Stimulated activated CD4-positive, alpha-beta T cell treated with anti-CD3 and anti-CD28 coated beads, Interleukin-15, amount 100 ng/mL, for 24 hours (primary cell): ENCODE data around the gene GRM7.

Source experiments
- DNase-seq: peaks from one replicate; pipeline ENCODE4 v3.0.0-alpha.2; 2020

GRM7 gene

DNA sequence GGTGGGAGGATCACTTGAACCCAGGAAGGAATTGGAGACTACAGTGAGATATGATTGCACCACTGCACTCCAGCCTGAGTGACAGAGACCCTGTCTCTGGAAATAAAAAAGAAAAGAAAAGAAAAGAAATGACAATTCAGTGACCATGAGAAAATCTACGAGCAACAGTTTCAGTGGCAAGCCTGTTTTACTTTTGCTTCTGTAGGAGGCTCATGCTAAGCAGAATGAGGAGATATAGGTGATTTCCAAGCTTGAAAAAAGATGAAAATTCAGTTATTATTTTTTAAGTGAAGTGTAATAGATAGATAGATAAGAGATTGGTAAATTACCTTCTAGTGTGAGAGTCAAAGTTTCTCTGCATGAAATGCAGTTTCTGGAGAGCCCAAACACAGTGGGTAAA is 651.1 kb downstream of the GRM7 start:
- no peak for DNase-seq

DNA sequence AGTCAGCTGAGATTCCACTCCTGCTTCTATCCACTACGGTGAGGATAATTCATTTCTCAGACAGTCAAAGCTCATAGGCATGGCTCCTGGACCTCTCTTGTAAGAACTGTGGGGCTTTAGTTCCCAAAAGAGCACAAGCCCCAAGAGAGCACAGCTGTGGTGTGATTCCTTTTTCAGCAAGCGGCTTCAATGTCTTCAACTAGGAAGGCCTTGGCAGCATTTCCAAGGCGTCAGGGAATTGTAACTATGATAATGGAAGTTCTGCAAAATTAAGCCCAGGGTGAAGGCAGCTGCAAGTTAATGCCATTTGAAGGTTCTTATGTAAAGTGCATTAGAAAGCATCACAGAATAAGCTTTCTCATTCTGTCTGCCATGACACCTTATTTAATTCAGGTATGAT is 657.1 kb downstream of the GRM7 start:
- no peak for DNase-seq

DNA sequence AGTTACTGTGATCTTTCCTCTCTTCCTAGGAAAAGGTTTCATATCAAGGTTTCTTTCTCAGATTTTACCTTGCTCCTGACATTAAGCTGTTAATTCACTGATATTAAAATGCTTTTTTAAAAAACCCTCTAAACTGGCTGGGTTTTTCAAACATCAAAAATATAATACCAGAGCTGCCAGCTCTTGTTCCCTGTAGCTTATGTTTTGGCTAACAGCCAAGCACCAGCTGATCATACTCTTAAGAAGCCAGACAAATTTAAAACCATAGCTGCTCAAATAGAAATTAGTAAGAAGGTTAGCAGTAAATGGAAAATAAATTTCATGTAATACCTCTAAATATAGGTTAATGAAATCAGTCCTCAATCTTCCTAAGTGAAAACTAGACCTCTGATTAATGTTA is 657.5 kb downstream of the GRM7 start:
- DNase-seq = no peak

DNA sequence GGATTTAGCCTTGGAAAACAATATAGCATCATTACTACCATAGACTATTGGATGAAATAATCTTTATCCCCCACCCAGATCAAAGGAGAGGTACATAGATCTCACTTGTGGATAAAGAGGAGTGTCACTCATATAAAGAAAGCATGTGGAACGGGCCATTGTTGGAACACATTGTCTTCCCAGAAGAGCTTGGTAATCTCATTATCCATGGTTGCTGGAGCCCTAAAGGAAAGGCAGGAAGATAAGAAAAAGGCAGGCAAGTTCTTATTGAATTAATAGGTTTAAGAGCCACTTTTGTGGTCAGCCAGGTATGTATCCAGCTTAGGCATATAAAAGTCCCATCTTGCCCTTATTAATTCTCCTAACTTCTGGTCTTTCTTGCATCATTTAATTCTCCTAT is 659.1 kb downstream of the GRM7 start:
- no peak for DNase-seq

DNA sequence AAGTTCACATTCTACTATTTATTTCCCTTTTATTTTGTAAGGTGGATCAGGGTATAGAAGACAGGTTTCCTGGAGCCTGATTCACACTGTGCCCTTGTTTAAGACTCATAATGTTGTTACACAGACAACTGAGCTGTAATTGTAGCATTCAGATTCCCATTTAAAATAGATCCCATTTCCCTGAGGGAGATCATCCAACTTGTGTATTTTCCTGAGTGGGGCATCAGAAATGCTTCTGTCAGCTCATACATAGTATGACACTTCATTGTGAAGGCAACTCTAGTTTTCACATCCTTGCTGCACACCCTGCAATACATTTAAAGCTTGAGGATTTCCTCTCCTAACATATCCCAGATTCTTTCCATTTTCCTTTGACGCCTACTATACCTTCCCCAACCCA is 659.7 kb downstream of the GRM7 start:
- no peak for DNase-seq

DNA sequence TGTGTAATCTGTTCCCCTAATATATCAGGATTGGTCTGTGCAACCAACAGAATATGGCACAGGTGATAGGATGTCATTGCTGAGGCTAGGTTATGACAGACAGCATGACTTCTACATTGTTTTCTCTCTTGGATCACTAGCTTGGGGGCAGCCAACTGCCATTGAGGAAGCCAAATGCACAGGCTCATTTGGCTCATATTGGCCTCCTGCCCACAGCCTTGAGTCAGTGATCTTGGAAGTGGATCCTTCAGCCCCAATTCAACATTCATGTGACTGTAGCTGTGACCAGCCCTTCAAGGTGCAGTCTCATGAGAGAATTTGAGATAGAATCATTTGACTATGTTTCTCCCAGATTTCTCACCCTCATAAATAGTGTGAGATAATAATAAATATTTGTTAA is 675.6 kb downstream of the GRM7 start:
- no peak for DNase-seq

DNA sequence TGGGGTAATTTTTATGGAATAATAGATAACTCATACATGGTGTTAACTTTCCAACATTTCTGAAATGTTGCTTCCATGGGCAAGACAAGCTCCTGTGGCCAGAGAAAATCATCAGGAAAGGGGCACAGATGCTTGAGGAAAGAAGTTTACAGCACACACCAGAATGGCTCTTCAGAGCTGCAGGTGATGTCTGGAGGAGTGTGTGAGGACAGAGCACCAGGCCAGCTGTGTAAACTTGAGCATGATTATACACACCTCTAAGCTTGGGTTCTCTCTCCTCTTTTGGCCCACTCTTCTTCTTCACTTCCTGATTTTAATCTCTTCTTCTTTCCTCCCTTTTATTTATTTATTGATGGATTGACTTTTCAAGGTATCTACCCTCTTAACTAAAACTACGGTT is 676.0 kb downstream of the GRM7 start:
- no peak for DNase-seq

DNA sequence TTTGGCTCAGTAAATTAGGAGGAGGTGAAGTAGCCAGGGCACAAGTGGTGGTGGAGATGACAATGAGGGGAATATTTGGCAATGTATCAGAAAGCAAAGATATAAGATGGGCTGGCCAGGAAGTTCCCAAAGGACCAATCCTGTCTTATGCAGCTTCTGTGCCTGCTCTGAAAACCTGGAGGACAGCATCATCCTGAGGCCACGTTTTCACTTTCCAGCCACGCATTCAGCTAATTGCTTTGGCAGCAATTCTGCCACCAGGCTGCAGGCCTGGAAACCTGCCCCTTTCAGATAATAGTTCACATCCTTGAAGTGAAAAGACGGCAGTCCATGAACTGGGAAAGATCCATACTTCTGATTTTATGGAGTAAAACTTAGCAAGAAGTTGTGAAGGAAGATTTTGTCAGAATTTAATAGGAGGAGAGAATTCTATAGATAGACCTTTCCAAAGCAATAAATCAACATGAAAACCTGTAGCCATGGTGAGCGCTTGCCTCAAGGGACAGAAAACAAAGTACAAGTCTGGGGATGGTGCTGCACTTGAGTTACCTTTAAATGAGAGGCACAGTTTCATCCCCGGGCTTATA is 682.5 kb downstream of the GRM7 start:
- no peak for DNase-seq

DNA sequence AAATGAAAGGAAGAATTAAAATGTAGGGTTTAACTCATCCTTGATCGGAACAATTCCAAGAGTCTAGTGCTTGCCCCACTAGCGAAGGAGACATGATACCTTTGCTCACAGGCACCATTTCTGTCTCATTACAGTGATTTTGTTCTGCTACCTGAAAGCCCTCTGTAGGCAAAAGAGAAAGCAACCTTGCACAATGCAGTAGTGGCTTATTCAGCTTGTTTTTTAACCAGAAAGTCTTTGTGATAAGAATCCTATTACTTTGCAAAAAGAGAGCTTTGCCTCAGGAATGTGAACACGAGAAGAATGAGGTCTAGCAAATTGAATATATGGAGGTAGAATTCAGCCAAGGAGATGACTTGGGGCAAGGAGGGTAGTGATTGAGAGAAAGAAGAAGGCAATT is 684.4 kb downstream of the GRM7 start:
- no peak for DNase-seq

DNA sequence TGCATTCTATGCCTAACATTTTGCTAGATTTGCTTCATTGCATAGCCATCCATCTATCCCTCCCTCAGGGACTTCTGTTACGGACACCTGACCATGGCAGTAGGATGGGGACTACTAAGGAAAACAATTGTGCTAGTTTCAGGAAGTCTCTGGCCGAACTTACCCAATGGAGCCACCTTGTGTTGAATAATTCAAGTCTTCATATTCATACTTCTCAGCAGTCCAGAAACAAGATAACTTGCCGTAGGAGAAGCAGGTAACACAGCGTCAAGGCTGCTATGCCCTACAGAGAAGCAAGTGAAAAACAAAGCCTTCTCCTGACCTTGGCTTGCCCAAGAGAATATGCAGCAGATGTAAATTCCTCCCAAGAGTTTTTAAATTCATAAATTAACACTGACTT is 685.3 kb downstream of the GRM7 start:
- no peak for DNase-seq

DNA sequence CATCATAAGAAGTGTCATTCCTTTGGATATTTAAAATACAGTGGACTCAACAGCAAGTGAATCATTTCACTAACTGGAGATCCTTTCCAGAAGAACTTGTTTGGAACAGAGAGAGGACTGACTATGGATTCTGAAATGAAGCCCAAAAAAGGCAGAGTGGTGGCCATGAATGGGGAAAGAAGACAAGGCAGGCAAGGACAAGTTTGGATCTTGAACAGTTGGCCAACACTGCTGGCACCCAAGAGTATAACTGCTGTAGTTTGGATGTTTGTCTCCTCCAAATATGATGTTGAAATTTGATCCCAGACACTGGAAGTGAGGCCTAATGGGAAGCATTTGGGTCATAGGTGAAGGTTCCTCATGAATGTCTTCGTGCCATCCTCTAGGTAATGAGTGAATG is 686.9 kb downstream of the GRM7 start:
- DNase-seq = no peak

DNA sequence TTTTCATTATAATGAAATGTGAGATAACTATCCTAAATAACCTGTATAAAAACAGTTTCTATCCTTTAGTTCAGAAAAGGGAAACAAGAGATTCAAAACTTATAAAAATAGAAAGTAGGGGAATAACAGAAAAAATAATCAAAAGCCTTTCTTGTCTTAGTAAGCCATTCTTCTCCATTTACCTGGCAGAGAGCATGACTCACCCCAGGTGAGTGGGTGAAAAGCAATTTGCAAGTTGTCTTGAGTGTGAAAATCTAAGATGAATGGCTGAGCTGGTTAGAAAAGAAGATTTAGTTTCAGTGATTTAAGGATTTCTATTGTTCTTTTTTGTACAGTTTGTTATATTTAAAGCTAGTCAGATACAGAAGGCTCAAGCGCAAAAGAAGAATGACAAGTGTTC is 702.0 kb downstream of the GRM7 start:
- DNase-seq = no peak

DNA sequence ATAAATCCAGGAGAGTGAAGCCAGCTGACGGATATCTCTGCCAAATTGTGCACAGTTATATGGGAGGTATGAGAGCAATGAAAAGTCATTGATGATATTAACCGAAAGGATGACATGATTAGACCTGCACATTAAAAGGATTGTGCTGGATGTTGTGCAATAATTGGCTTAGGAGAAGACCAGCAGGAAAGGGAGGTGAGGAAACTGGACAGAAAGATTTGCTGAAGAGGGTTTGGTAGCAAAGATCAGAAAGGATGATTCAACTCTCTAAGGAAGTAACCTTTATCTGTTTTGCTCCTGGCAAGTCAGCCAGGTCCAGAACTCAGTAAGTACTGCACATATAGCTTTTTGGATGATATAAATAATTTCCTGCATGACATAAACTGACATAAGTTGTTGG is 704.7 kb downstream of the GRM7 start:
- no peak for DNase-seq

DNA sequence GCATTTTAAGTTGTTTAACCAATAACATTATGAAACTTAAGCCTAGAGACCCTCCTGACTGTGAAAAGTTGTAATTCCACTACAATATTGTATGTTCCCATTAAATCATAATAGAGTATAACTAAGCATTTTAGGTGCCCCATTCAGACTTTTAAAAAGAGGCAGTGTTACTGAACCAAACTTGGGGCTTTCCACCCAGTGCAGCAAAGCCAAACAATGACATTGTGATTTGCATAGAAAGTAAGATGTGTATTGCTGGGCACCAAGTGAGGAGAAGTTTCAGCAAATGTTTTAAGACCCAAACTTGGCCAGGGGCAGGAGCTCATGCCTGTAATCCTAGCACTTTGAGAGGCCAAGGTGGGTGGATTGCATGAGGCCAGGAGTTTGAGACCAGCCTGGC is 706.2 kb downstream of the GRM7 start:
- no peak for DNase-seq

DNA sequence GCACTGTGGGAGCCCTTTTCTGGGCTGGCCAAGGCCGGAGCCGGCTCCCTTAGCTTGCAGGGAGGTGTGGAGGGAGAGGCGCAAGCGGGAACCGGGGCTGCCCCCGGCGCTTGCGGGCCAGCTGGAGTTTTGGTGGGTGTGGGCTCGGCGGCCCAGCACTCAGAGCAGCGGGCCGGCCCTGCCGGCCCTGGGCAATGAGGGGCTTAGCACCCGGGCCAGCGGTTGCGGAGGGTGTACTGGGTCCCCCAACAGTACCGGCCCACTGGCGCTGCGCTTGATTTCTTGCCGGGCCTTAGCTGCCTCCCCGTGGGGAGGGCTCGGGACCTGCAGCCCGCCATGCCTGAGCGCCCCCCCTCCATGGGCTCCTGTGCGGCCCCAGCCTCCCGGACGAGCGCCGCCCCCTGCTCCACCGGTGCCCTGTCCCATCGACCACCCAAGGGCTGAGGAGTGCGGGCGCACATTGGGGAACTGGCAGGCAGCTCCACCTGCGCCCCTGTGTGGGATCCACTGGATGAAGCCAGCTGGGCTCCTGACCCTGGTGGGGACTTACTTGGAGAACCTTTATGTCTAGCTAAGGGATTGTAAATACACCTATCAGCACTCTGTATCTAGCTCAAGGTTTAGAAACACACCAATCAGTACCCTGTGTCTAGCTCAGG is 707.7 kb downstream of the GRM7 start:
- no peak for DNase-seq

DNA sequence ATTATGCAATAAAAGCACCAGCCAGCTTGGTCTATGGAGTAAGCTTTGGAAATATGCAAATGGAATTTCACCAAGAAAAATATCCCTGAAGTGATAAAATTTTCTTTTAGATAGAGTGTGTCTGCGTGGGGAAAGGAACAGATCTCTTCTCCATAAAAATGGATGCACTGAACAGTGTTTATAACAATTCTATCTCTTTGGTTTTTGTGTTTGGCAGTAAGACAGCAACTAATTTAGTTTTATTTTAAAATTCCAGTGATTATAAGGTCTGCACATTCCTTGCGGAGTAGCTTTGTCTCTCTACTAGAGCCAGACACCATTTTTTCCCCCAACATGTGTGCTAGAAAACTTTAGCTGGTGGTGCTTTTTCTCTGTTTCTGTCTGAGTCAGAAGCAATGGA is 712.4 kb downstream of the GRM7 start:
- no peak for DNase-seq

DNA sequence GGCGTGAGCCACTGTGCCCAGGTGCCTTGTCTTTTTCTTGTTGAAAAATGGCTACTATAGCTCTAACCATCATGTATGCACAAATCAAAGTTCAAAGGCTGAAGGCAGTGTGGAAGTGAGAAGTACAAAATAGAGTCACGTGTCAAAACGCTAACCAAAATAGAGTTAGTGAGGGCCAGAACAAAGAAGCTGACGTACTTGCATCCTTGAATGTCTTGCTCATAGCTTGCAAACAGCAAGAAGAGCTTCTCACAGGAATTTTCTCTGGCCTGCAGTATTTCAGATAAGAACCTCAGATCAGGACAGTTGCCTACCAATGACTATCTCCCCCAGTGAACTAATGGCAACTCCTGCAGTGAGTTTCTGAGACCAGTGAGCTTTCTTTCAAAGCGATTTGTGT is 713.5 kb downstream of the GRM7 start:
- no peak for DNase-seq

DNA sequence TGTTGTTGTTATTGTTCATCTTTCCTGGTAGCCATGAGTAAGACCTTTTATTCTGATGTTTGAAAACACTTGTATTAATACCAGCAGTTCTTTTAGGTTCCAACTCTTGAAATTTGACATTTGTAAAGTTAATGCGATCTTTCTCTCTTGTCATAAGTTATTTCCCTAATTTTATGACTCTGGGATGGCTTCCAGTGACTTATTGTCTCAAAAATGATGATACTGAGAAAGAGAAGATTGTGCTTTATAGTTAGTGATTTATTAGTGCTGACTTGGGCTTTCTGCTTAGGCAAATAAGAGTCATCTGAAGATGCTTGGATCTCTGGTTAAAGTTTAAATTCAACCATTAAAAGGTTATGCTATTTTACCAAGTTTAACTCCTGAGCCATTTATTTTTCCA is 715.2 kb downstream of the GRM7 start:
- DNase-seq = no peak

DNA sequence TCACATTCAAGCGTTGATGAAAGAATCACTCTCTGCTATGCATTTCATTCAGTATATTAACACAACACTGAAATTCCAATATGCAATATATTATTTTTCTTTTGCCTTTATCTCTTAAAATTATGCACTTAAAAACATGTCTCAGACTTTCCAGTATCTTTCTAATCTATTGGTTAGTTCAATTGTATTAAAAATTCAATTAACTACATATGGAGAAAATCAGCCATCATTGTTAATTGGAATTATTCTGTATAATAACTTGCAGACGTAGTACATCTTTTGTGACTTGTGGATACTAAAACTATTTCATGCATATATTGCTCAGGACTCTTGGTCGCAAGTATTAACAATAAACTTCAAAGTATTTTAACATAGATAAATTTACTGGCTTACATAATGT is 715.6 kb downstream of the GRM7 start:
- no peak for DNase-seq

DNA sequence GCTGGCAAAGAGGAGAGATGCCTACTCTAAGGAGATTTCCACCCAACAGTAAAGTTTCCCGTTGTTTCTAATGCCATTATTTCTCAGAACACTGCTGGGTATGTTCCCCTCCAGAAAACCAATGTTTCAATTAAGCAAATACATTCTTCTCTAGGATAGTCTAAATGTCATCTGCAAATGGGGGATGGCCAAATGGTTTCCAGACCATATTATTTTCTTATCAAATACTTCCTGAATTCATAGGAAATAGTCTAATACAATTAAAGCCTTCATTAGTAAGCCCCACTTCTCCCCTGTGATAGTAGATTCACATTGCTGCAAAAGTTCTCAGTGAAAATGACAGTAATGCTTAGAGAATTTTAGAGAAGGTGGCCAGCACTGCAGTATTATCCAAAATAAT is 716.6 kb downstream of the GRM7 start:
- no peak for DNase-seq

DNA sequence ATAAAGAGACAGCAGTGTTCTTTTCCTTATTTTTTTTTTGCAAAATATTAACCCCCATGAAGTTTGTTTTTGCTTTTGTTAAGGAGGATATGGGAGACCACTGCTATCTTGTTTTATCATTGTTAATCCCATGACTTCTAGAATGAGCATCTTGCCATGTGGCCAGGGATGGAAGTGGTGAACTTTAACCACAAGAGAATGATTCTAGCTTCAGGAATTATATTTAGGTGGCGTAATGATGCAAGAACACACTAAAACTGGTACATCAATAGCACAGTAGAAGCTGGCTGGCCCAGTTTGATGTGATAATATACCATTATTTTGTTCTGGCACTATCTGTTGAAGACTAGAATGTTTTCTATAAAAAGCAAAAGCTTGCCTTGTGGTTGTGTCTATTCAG is 720.9 kb downstream of the GRM7 start:
- no peak for DNase-seq

DNA sequence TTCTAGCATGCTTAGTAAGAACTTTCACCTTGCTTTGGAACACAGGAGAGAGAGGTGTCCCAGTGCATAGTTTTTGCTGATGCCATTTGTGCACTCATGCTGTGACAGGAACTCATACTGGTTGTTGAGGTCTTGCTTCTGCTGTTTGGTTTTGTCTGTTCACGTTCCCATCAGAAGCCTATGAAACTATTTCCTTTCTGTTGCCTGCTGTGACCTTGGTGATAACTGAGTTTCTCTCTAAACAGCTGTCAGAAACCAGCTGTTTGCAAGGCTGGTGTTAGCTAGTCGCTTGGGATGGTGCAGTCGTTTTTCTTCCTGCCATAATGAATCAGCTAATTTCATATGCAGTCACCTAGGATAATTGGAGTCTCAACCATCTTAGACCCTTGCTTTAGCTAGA is 724.1 kb downstream of the GRM7 start:
- no peak for DNase-seq

DNA sequence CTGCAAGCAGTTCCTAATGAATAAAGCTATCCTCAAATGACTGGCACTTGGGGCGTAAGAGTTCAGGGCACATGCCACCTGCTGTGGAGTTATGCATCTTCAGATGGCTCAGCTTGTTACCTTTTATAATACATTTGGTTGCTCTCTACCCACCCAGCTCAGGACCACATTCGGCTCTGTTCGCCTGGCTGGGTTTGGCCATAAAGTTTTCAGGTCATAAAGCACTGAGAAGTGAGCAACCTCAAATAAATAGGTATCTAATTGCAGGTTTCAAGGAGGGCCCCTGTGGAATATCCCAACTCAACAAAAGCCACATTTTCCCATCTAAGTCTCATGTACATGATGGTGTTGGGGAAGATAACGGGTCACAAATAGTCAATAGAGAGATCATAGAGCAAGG is 727.3 kb downstream of the GRM7 start:
- DNase-seq = no peak

DNA sequence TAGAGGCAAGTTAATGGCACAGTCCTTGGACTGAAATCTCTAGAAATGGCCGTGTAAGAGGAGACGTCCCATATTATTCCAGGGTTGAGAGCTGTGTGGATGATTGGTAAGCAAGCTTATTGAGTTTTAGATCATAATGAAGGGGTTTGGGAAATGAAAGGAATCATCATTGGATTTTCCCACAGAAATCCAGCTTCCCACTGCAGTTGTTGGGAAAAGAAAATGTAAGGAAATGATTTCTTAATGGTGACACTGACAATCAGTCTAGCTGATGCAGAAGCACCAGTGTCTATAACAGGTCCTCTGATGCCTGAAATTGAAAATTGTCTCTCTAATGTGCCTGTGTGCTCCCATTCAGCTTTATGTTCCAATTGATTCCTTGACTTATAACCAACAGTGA is 728.6 kb downstream of the GRM7 start:
- DNase-seq = no peak

DNA sequence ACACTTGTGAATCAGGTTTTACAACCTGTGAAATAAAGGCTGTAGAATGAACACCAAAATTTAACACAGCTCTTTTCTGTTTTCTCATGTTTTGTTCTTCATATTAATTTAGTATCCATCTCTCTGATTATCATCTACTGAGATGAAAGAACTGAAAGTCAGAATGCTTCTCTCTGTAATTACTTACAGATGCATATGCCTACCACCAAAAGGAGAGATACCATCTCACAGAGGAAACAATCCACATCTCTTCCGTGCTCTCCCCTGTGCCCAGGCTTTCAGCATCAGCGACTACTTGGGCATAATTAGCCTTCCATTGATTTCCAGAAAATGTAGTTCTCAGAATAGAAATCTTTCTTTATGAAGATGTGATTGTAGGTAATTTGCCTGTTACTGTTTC is 741.4 kb downstream of the GRM7 start:
- no peak for DNase-seq

DNA sequence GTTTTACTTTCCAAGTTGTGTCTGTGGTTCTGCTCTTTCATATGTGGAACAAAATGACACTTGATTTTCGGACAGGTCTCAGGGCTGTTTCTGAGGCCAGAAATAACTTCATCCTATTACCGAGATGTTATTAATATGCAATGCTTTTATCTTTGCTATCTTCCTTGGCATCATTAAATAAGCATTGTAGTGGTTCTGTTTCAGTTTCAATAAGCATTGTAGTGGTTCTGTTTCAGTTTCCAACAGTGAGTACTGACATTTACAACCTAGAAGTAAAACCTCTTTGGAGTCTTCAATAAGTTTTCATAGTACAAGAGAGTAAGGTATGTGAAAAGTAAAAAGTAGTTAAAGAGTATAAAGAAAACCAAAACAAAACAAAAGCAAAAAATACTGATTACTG is 746.2 kb downstream of the GRM7 start:
- DNase-seq = no peak
